CD4-positive, alpha-beta T cell treated with Interleukin-4 for 4 hours (primary cell): Measurements from ENCODE around the gene SPDYE3.
"Not testable (repeated sequence)": the region's sequence is repeated elsewhere in the genome, so short reads cannot be mapped to it uniquely, and the experiment has no call there.

Experiments used
- DNase-seq: peaks from one replicate; pipeline ENCODE4 v3.0.0-alpha.2; 2020

The SPDYE3 gene

DNA sequence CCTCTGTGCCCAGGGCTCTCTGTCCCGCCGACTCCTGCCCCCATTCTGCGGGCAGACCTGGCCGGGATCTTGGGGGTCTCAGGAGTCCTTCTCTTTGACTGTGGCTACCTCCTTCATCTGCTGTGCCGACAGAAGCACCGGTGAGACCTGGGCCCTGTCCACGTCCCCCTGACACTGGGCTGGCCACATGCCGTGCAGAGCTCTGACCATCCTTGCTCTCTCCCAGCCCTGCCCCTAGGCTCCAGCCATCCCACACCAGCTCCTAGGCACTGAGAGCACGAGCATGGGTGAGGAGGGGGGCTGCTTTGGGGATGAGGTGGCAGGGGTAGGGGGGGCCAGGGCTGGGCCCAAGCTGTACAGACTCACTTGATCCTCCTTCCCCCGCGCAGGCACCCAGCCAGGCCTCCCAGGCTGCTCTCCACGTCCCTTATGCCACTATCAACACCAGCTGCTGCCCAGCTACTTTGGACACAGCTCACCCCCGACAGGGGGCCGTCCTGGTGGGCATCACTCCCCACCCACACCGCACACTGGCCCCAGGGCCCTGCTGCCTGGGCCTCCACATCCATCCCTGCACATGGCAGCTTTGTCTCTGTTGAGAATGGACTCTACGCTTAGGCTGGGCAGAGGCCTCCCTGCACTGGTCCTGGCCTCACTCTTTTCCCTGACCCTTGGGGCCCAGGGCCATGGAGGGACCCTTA, 45.6 kb downstream of the SPDYE3 start:
- DNase-seq, result no peak

DNA sequence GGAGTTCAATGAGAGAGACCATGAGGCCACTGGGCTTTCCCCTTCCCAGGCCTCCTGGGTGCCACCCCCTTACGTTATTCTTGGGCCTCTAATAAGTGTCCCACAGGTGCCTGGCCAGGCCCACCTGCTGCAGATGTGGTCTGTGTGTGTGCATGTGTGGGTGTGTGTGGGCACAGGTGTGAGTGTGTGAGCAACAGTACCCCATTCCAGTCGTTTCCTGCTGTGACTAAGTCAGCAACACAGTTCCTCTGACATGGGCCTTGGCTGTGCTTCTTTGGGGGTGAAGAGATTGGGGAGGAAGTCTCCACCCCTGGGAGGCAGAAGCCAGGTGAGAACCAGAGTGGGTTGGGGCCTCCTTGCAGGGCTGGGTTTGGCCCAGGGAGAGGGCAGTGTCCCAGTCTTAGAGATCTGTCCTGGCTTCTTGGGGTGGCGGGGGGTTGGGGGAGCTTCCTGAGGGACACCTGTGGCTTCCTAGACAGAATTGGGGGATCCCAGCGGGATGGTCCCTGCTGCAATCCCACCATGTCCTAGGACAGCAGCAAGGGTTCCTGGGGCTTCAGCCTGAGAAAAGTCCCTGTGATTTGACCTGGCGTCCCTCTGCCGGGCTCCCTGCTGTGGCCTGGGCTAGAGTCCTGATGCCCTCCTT, 46.3 kb downstream of the SPDYE3 start:
- peak; percentile 62 for DNase-seq

DNA sequence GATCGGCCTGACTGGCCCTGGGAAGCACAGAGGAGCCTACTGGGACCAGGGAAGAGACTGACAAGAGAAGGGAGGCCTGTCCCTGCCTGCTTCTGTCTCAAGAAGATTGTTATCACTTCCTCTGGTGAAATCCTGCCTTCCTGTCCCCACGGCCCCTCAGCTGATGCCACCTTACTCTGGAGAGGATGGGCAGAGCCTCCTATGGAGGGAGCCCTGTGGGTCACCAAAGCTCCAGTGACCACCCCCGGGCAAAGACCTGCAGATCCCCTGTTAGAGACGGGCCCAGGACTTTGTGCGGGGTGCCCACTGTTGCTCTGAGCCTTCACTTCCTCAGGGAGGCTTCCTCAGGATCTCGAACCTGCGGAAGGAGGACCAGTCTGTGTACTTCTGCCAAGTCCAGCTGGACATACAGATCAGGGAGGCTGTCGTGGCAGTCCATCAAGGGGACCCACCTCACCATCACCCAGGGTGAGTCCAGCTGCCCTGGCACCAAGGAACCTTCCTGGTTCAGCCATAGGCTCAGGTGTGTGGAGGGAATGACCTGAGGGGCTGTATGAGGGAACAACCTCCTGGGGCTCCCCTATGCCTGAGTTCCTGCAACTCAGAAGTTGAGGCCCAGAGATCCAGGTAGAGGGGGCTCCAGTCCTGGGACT, 49.0 kb downstream of the SPDYE3 start:
- DNase-seq, result no peak

DNA sequence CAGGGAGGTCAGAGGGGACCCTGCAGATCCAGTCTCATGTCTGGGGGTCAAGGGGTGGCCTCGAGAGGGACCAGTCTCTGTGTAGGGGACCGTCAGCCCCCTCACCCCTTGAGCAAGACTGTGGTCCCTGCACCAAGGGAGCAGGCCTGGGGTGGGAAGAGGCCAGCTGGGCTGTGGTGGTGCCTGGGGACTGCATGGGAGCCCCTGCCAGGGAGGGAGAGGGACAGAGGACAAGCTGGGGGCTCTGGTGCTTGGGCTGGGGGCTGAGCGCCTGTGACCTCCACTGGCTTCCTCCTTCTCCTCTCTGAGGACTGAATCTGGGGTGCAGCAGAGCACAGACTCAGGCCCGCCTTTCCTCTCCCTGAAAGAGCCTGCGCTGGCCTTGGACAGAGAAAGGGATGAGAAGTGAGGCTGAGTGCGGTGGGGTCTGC, 49.6 kb downstream of the SPDYE3 start:
- no peak for DNase-seq

DNA sequence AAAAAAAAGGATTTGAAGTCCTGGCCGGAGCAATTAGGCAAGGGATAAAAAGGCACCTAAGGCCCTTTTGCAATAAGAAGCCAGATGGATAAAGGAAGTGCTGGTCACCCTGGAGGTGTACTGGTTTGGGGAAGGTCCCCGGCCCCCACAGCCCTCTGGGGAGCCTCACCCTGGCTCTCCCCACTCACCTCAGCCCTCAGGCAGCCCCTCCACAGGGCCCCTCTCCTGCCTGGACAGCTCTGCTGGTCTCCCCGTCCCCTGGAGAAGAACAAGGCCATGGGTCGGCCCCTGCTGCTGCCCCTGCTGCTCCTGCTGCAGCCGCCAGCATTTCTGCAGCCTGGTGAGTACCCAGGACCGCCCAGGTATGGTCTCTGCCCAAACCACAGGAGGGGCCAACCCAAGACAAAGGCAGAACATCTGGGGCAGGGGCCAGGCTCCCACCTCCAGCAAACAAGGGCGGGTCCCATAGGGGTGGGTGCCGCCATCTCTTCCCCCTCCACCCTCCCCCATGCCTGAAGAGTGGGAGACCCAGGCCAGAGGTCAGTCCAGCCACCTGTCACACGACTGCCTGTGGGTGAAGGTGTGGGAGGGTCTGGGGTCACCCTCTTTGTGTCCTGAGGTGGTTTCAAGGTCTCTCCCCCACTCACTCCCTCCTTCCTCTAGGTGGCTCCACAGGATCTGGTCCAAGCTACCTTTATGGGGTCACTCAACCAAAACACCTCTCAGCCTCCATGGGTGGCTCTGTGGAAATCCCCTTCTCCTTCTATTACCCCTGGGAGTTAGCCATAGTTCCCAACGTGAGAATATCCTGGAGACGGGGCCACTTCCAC, 50.7 kb downstream of the SPDYE3 start, which contains the start of gene PILRB:
PILRB (plus strand) TSS at position 91 of the 830 bp plus-strand sequence; CDS start at position 277, 186 bp downstream.
- no peak for DNase-seq

DNA sequence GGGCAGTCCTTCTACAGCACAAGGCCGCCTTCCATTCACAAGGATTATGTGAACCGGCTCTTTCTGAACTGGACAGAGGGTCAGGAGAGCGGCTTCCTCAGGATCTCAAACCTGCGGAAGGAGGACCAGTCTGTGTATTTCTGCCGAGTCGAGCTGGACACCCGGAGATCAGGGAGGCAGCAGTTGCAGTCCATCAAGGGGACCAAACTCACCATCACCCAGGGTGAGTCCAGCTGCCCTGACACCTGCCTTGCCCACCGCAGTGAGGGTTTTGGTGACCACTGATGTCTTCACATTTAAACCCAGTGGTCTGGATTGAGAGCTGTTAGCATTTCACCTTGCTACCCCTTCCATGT, 51.3 kb downstream of the SPDYE3 start:
- DNase-seq, result no peak

DNA sequence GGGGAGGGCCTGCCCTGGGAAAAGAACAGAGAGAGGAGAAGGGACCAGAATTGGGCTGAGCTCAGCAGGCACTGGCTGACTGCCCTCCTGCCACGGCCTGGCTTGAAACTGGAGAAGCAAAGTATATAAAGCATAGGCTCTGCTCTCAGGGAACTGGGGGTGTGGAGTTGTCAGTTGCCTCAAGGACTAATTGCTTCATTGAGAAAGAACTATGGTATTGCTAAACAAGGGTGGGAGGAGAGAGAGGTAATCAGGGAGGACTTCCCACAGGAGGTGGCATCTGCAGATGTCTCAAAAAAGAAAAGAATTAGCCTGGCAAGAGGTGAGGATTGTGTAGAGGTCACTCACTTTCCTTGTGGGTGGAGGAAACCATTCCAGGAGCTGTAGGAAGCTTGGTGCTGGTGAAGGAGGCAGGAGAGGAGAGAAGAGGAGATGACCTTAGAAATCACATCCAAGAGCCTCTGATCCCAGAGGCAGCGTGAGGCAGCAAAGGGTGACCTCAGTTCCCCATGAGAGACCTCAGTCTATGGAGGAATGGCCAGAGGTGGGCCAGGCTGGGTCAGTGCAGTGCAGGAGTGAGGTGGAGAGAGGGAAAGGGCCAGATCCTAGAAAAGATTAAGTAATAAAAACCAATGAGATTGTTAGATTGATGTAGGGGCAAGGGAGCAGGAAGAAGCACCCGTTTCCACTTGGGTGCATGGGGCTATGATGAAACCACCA, 52.8 kb downstream of the SPDYE3 start:
- DNase-seq, result no peak

DNA sequence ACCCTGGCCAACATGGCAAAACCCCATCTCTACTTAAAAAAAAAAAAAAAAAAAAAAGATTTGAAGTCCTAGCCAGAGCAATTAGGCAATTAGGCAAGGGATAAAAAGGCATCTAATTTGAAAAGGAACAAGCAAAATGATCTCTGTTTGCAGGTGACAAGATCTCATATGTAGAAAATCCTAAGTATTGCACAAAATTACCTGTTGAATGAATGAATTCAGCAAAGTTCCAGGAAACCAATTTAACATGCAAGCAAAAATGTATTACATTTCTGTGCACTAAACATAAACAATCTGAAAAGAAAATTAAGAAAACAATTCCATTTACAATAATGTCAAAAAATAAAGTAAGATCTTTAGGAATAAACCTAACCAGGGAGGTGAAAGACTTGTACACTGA, 55.6 kb downstream of the SPDYE3 start:
- DNase-seq, result no peak

DNA sequence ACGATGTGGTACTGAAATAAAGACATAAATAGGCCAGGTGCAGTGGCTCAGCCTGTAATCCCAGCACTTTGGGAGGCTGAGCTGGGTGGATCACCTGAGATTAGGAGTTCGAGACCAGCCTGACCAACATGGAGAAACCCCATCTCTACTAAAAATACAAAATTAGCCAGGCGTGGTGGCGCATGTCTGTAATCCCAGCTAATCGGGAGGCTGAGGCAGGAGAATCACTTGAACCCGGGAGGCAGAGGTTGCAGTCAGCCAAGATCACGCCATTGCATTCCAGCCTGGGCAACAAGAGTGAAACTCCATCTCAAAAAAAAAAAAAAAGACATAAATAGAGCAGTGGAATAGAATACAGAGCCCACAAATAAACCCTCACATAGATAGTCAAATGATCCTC, 56.3 kb downstream of the SPDYE3 start:
- not testable (repeated sequence) for DNase-seq

DNA sequence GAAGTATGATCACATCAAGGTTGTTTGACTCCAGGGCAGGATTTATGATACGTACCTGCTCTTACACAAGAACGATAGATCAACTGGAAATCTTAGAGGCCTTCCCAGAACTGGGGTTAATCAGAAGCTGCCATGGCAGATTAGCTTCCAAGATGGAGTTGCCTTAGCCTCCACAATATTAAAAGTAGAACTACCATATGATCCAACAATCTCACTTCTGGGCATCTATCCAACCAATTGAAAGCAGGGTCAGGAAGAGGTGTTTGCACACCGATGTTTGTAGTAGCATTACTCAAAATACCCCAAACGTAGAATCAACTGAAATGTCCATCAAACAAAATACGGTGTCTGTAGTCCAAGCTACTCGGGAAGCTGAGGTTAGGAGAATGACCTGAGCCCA, 57.0 kb downstream of the SPDYE3 start:
- no peak for DNase-seq

DNA sequence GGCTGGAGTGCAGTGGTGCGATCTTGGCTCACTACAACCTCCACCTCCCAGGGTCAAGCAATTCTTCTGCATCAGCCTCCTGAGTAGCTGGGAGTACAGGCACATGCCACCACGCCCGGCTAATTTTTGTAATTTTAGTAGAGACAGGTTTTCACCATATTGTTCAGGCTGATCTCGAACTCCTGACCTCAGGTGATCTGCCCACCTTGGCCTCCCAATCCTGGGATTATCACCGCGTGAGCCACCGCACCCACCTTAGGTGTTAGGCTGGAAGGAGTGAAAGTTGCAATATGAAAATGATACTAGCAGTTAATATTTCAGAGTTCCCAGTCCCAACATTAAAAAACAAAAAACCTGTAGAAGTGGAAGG, 58.5 kb downstream of the SPDYE3 start:
- DNase-seq, result not testable (repeated sequence)

DNA sequence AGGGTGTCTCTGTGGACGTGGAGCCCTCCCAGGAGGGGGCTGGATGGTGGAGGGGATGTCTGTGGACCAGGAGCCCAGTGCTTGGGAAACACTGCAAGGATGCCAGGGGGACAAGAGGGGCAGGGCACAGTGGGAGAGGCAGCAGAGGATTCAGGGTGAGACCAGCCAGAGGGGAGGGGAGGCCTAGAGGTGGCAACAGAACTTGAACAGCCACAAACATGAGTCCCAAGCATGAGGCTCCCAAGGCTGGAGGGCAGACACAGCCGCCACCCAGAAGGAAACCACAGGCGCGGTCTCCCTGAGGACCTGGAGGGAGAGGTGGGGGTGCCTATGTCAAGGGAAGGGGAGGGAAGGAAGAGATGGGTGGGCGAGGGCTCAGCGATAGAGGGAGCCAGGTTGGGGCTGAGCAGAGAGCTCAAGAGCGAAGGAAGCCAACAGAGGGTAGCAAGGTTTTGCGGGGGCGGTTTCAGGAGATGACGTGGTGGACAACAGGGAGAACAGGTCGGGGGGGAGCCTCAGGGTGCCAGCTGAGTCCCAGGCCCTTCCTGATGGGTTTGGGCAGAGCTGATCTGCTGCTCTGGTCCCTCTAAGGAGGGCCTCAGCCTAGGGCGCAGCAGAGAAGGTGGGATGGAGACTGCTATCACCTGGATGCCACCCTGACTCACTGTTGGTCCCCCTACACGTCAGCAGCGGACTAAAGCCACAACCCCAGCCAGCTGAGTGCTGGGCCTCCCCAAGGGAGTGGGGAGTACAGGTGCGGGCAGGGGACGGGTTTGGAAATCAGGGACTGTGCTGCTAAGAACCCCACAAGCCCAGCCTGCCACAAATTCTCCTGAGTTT, 59.1 kb downstream of the SPDYE3 start:
- DNase-seq, result no peak

DNA sequence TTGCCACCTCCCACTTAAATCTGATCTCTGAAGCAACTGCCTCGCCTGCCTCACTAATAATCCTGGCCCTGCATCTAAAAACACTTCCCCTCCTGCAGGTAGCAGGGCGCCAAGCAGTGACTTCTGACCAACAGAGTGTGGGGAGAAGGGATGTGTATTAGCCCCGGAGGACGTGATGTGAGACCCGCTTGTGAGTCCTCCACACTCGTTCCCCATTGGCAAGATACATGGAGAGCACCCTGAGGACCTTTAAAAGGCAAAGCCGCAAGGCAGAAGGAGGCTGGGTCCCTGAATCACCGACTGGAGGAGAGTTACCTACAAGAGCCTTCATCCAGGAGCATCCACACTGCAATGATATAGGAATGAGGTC, 59.7 kb downstream of the SPDYE3 start:
- DNase-seq, result no peak

DNA sequence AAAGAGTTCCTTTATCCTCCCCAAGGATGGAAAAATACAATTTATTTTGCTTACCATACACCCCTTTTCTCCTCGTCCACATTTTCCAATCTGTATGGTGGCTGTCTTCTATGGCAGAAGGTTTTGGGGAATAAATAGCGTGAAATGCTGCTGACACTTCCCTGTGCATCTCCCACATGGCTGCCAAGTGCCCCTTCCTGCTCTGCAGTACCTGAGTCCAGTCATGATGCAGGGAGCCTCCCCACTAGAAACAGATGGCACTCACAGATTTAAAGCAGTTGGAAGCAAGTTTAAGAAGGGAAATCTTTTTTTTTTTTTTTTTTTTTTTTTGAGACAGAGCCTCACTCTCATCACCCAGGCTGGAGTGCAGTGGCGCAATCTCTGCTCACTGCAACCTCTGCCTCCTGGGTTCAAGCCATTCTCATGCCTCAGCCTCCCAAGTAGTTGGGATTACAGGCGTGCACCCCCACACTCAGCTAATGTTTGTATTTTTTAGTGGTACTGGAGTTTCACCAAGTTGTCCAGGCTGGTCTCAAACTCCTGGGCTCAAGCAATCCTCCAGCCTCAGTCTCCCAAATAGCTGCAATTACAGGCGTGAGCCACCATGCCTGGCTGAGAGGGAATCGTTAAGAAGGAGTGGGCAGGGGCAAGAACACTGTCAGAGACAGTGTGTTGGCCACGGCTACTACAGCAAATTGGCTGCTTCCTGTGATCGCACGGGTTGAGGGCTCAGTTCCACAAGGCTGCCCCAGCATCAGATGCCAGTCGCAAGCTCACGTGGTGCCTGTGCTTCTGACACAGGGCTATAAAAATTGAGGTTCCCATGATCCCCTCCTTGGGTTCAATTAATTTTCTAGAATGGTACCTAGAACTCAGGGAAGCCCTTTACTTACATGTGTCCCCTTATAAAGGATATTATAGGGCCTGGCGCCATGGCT, 60.4 kb downstream of the SPDYE3 start:
- no peak for DNase-seq

DNA sequence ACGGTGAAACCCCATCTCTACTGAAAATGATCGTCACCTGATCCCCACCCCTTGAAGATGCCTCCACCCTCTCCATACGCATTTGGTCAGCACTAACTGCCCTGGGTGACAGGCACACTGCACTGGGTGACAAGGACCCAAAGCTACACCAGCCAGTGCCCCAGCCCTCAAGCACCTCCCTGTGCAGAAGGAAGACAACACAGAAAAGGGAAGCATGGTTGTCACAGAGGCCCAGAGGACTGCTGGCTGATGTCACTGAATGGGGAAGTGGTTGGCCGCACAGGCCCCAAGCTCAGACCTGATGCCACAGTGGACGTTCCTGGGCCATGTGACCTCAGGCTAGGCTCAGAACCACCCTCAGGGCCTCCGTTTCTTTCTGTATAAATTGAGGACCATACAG, 61.6 kb downstream of the SPDYE3 start:
- peak; percentile 35 for DNase-seq

DNA sequence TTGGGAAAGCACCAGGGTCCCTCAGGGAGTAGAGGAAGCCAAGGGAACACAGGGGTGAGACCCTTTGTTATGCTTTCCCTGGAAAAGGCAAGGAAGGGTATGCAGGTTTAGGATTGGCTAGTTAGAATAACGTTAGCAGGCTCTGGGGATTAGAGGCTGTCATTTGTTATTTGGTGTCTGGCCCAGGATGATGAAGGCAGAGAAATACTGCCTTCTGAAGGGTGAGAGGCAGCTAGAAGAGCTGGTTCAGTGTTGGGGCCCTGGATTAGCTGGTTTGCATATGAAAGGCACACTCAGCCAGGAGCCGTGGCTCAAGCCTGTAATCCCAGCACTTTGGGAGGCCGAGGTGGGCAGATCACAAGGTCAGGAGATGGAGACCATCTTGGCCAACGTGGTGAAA, 62.8 kb downstream of the SPDYE3 start:
- no peak for DNase-seq

DNA sequence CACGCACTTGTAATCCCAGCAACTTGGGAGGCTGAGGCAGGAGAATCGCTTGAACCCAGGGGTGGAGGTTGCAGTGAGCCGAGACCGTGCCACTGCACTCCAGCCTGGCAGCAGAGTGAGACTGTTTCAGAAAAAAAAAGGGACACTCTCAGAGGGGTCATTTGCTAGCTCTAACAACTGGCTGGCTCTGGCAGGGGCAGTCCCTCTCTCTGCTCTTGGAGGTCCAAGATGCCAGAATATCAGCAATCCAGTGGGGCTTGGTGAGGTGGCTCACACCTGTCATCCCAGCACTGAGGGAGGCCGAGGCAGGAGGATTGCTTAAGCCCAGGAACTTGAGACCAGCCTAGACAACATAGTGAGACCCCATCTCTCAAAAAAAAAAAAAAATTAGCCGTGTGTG, 63.2 kb downstream of the SPDYE3 start:
- DNase-seq, result no peak

DNA sequence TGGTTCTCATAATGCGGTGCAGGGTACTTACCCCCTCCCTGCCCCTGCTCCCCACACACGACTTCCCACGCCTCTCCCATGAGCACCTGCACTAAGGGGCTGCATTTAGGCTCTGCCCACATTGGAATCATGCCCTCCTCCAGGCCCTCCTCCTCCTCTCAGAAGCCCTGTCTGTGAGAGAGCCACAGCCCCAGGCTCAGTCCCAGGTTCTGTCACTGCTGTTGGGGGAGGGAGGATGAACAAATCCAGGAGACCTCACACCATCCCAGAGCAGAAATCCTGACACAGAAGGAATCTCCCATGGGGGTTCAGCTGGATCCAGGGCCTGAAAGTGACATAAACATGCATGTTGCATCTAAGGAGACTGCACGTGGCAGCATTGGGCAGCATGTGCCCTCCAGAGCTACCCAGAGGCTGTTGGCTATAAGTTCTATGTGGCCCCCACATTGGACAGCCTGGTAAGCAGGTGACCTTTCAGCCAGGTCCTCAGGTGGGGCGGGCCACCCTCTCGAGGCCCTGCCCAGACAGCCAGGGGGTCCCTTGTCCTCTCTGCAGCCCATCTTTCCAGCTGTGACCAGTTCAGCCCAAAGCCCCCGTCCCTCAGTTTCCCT, 64.2 kb downstream of the SPDYE3 start:
- no peak for DNase-seq
